SK-MEL-5 (cell line): ENCODE measurements around the gene NCR3LG1. TPM values are rescaled to one million over a fixed set of nuclear protein-coding genes. Genes with fewer than 3 reads are reported as not detected.
A peak's percentile ranks its signal among the peaks of the same experiment; 100 is the strongest.

Experiments used
- DNase-seq: peaks from one replicate; pipeline ENCODE4 v3.0.0-alpha.2; 2016; ENCODE audit warnings: low read depth, low spot score
- in situ Hi-C: cut with HindIII; loops from 2 replicates; pipeline ENCODE4 v1.10.0; 2016; ENCODE audit warnings: low sequenced_read_pairs, high pct_unique_total_duplicates, low pct_unique_long_range_greater_than_20kb
- total RNA-seq: library from RNA; depleted of rRNA; stranded (reverse); fragments of >200 nt; shearing (Covaris generic); gene quantifications from 2 replicates; pipeline ENCODE4 v1.2.3, GENCODE V29; 2014

The NCR3LG1 gene
- total RNA-seq, 1 experiment from 2014 or later, result 6.6 TPM

DNA sequence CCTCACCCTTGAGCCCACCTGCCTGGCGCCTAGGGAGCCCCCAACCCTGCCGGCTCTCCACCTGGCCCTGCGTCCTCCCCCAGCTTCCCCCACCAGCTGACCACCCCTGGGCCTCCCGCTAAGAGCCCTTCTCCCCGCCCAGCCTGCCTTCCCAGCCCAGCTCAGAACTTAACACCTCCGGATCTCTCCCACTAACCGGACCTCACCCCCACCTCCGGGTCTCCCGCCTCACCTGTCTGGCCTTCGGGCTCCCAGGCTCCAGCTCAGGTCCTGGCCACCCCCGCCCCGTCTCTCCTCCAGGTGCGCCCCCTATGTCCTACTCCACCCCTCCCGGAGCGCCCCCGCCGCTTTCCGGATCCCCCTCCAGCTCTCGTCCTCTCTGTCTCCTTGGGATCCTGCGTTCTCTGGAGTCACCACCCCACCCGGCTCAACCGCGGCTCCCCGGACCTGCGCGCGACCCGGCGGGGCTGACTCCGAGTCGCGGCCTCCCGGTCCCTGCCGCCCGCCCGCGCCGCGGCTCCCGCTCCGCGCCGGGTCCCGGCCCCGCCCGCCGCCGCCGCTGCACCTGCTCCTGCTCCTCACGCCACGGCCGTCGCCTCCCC is 37.1 kb downstream of the NCR3LG1 start, which contains the start of gene KCNJ11:
TSS of gene KCNJ11 (minus strand) at position 51 of the 602 bp plus-strand sequence. CDS start 568 bp downstream, outside the sequence.
- in situ Hi-C loops, result no loop called here
- DNase-seq, result no peak

DNA sequence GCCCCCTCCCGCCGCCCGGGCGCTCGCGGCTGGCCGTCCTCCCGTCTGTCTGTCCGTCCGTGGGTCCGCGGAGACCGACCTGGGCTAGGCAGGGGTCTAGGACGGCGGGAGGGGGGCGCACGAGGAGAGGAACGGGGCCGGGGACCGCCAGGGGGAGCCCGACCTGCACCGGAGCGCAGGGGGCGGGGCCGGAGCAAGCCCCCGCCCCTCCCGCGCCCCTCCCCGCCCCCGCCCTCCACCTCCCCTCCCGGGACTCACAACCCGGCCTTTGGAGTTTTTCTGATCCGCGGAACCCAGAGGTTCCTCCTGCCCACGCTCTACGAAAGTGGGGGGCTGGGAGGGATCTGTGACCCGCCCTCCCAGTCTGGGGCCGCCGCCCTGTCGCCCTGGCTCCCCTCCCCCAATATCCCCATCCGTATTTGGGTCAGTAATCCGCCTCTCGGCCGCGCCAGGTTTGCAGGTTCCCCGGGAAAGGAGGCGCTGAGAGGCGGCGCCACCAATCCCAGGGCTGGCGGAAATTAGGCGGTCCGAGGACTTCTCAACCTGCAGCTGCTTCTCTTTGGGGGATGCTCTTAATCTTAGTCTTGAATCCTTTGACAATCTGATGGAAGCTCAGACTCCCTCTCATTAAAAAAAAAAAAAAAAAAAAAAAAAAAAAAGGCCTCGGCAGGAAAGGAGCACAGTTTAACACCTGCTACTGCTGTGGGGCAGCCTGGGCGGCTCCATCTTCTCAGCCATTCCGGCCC is 37.8 kb downstream of the NCR3LG1 start:
- in situ Hi-C loops, result no loop called here
- peak; percentile 71 for DNase-seq

DNA sequence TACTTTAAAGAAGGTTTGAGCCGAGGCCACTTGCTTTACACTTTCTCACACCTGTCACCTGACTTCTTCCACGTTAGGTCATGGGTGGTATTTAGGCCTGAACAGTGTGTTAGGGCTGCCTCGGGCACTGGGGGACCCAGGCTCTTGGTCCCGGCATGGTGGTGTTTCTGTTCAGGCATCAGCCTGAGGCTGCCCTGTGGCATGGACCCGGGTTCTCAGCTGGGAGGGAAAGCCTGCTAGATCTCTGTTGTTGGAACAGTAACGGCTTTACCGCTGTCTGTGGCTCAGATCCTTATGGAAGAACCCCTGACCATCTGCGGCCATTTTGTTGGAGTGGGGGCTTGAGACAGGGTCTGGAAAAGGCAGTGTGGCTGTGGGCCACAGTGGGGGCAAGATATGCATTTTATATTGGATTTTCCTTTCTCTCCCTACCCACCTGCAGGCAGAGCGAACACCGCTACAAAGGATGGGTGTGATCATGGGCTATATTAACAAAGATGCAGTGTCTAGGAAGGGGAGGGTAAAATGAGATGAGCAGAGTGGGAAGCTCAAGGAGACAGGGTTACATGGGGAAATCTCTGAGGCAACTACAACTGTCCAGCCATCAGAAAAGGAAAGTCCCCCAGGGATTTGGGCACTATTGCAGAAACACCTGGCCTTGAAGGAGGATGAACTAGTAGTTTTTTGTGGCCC is 38.5 kb downstream of the NCR3LG1 start:
- in situ Hi-C loops, result no loop called here
- no peak for DNase-seq

DNA sequence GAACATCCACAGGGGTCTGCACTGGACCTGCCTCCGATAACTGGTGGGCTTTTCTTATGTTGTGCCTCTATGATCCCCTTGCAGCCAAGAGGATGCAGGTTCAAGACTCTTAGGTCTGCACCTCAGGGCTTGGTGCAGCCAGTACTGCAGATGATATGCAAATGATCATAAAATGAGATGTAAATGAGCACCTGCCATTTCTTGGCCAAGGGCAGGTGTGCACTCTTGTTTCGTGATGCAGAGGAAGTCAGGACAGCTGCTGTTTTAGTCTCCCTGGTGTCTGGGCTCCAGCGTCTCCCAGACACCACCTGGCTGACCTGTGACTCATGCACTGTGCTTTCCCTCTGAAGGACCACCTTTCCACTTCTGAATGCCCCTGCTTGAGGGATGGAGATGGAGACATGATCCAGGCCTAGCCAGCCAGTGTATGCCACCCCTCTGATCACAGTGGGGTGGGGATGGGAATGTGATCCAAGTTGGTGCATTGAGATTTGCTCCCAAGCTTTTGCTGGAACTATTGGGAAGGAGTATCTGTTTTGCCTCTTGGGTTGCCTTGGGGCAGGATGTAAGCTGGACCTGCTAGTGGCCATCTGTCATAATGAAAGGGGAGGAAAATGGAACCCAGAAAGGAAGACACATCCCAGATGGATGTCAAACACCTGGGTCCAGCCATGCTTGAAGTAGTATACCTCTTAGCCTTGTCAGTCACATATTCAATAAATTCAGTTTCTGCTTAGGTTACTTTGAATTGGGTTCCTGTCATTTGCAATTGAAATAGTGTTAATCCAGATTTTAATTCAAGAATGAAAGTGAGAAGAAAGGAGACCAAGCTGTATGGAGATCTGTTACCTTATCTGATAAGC is 40.1 kb downstream of the NCR3LG1 start:
- in situ Hi-C loops, result no loop called here
- DNase-seq, result no peak

DNA sequence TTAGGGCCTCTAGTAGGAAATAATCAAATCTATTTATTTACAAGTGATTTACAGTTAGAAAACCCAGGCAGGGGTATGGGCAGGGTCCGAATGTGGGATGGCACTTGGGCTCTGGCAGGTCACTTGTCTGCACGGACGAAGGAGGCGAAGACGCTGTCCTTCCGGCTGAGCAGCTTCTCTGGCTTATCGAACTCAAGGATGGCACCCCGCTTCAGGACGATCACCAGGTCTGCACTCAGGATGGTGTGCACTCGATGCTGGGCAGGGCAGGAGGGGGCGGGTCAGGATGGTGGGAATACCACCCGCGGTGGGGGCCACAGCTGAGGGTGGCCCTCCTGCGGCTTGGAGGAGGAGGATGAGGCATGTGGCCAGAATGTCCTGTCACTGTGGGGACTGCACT is 41.3 kb downstream of the NCR3LG1 start:
- no peak for DNase-seq
- in situ Hi-C loops, result no loop called here

DNA sequence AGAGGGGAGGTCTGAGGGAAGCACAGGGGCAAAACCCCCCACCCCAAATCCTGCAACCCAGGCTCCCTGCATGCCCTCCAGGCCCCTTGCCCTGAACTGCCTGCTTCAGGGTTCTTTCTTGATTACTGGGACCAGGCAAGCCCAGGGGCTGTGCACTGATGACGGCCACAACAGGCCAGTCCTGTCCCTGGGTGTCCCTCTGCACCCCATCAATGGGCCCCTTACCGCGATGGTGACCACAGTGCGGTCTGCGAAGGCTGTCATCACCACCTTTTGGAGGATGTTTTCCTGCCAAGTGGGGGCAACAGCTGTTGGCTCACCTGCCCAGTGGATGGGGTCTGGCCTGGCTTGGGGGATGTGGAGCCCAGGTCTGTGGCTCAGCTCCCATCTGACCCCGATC is 41.9 kb downstream of the NCR3LG1 start:
- in situ Hi-C loops, result no loop called here
- no peak for DNase-seq

DNA sequence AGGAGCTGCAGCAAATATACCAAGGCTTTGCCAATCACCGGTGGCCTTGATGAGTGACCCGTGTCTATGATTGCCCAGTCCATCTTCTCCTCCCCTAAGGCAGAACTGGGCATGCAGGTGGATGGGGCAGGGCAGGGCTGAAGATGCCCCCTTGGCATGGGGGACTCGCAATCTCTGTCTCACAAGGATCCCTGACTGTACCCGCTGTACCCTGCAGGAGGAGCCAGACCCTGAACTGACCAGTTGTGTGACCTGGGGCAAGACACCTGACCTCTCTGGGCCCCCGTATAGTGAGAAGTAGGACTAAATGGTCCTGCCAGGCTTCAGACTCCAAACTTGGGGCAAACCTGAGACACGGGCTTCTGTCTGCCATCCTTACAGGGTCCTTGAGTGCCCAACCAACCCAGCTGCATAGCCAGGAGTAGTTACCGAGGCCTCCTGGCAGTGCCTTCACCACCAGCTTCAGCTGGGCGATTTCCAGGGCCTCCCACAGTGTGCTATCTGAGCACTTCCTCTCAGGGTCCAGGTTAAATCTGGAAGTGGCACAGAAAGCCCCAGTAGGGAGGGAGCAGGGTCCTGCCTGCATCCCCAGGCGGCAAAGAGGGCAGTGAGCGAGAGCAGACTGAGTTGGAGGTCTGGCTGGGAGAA is 43.3 kb downstream of the NCR3LG1 start:
- in situ Hi-C loops, result no loop called here
- no peak for DNase-seq

DNA sequence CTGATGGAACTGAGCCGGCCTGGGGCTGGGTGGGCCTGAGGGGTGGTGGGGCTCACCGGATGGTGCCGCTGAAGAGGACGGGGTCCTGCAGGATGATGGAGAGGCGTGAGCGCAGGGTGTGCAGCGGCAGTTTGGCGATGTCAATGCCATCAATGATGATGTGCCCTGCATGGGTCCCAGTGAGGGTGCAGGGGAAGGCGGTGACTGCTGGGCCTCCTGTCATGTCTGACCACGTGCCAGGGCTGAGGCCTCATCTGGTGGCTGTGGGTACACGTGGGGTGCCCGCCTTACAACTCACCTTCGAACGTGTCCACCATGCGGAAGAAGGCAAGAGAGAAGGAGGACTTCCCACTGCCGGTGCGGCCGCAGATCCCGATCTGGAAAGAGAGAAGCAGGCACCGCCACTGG is 44.0 kb downstream of the NCR3LG1 start:
- no peak for DNase-seq
- in situ Hi-C loops, result no loop called here

DNA sequence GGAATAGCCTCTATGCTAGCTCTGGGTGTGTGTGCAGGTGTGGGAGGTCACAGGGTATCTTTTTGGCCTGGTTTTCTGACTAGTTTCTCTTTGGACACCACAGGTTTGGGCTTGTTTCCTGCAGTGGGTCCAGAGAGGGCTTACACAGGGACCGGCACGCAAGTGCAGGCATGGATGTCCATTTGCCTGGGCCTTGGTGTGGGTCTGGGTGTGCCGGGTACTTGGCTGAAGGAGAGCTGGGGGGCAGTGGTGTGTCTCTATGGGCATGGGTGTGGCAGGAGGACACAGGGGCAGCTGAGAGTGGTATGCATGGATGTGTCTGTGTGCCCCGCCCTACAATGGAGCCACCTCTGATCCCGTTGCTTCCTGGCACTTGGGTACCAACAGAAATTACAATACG is 44.4 kb downstream of the NCR3LG1 start:
- in situ Hi-C loops, result no loop called here

DNA sequence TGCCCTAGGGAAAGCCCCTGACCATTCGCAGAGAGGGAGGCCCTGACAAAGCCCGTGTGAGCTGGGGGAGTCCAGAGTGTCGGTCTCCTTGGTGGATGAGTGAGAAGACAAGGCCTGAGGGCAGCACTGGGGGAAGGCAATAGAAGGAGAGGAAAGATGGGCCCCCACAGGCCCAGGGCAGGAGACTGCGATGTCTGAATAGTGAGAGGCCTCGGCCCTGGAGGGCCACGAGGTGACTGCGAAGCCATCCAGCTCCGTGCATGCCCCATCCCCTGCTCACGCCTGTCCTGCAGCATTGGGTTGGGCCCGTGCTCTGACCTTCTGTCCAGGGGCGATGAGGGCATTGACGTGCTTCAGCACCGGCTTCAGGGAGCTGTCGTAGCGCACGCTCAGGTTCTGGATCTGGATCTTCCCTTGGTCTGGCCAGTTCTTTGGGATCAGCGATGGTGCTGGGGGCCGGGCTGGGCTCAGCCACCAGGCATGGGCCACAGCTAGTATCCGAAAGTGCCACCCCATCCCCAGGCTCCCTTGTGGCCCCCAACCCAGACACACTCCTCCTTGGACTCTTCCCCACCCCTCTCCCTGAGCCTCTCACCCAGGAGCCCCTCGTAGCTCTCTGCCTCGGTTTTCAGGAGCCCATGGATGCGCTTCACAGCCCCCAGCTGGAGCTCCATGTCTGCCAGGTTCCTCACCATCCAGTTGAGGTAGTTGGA is 45.2 kb downstream of the NCR3LG1 start:
- no peak for DNase-seq
- in situ Hi-C loops, result no loop called here

More for the DNA sequence above, 44.4 kb downstream of the NCR3LG1 start:
- no peak for DNase-seq

DNA sequence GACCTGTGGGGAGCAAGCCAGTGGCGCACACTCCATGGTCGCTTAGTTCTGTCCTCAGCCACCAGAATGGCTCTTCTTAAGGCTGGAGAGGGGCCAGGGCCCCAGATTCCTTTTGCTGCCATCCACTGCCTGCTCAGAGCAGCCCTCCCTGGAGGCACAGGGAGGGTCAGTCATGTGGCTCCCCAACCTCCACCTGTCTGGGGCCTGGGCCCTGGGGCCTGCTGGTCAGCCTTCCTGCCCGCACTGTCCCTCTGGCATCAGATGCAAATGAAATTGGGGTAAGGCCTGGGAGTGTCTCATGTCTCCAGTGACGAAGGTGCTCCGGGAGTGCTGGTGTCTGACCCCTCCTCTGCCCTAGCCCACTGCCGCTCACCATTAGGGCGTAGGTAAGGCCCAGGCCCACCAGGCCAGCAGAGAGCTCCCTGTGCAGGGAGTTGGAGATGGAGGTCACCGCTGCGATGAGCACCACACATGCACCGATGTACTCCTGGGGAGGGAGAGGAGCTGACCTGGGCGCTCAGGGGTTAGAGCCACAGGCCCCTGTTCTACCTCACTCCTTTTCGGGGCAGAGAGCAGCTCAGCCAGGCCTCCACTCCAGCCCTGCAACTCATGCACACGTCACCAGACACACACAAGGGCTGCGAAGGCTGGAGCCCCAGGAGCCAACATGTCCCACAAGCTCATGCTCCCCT is 45.9 kb downstream of the NCR3LG1 start:
- in situ Hi-C loops, result no loop called here

DNA sequence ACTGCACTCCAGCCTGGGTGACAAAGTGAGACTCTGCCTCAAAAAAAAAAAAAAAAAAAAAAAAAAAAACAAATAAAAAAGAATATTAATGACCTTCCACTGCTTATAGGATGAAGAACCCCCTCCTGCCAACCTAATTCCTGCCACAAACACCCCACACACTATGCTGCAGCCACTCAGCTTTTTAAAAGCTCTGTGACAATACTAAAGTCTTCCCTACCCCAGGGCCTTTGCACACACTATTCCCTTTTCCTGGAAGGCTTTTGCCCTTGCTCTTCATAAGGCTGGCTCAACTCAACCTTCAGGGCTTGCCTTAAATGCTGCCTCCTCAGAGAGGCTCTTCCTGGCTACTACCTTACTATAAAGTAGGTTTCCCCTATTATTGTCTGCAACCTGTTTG is 47.6 kb downstream of the NCR3LG1 start:
- no peak for DNase-seq
- in situ Hi-C loops, result no loop called here

More for the DNA sequence above, 45.9 kb downstream of the NCR3LG1 start:
- no peak for DNase-seq

DNA sequence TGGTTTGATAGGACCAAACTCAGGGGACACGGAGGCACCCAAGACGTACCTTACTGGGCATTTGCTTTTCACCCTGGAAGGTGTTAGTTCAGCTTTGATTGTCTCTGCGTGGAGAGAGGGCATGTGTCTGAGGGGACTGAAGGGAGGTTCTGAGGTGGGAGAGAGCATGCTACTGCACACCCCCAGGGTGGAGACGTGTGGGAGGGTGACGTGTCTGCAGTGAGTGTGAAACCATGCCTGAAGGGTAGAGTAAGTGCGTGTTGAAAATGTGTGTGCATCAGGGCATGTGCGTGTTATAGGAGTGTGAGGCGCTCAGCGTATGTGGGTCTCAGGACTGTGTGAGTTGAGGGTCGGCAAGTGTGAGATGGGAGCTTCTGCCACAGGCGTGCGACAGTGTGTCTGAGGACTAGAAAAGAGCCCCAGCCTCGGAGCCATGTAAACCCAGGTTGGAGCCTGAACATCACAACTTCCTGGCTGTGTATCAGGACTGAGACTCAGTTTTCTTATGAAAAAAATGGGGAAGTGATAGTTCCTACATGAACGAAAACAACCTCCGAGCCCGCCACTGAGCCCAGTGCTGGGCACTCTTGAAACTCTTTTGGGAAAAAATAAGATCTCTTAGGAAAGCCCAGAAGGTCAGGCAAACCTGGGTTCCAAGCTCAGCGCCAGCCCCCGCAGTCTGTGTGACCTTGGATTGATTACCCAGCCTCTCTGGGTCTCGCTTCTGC is 48.6 kb downstream of the NCR3LG1 start:
- in situ Hi-C loops, result no loop called here
- DNase-seq, result no peak

DNA sequence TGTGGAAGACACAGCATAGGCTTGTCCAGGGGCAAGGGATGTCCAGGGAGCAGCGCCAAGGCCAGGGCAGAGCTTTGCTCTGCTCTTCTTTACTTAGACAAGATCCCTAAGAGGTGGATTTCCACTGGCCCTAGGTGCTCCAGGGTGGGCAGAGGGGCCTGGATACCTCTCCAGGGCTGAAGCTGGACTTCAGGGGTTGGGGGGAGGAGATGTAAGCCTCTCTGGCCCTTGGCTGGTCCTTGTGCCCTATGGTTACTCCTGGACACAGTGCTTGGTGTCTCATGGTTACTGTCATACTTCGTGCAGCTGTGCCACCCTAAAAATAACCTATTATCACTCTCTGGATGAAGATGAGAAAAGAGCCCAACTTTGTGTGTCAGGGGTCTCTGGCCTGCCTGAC is 49.7 kb downstream of the NCR3LG1 start:
- no peak for DNase-seq
- in situ Hi-C loops, result no loop called here

DNA sequence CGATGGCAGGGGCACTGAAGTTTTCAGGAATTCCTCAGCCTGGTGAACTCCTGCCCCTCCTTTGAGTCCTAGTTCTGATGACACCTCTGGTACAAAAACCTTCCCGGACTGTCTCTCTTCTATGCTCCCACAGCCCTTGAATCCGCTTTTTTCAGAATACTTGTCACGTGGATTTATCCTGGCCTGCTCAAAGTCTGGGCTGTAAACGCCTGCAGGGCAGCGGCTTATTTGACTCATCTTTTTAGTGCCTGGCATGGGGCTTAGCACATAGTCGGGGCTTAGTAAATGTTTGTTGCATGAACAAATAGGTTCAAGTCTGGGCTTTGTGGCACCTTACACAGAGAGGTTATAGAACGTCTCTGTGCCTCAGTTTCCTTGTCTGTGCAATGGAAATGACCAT is 50.2 kb downstream of the NCR3LG1 start:
- DNase-seq, result no peak
- in situ Hi-C loops, result no loop called here

DNA sequence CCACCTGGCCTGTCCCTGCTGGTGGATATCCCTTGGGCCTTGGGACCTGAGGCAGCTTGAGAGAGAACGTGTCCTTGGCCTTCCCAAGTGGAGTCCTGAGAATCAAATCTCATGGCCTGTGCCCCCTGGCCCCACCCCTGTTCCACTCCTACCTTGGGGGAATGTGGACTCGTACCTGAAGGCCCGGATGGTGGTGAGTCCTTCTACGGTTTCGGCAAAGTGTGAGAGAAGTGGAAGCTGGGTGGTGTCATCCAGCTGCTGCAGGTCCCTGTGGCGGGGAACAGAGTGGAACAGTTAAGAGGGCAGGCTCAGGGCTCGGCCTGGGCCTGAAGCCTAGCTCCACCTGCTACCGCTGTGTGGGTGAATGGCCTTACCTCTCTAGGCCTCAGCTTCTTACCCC is 50.9 kb downstream of the NCR3LG1 start:
- no peak for DNase-seq
- in situ Hi-C loops, result no loop called here
